HCT116 (cell line): Measurements from ENCODE around the gene DHRS9.

ENCODE experiments used
- CTCF ChIP-seq, 3 experiments: fragments of 200-600 bp in 1 of 3; sonication (generic) in 1 of 3; IDR thresholded peaks in 2 of 3; conservative IDR thresholded peaks in 1 of 3; 2 replicates each; pipeline ENCODE4 v1.5.1; 2012 to 2017; ENCODE audit warnings: low read depth in 2 of 3, low read length in 2 of 3, antibody characterized with exemption in 1 of 3, borderline replicate concordance in 1 of 3, control low read depth in 1 of 3, mild to moderate bottlenecking in 1 of 3, mixed read lengths in 1 of 3, mixed run types in 1 of 3, moderate library complexity in 1 of 3; ENCODE audit not compliant: insufficient read depth in 1 of 3
- EZH2 ChIP-seq: fragments of 200-600 bp; sonication (generic); IDR thresholded peaks from 2 replicates; pipeline ENCODE4 v1.6.1; 2017; ENCODE audit warnings: antibody characterized with exemption, mixed run types
- EZH2phosphoT487 ChIP-seq: fragments of 200-600 bp; IDR thresholded peaks from 2 replicates; pipeline ENCODE4 v1.6.1; 2018; ENCODE audit warnings: antibody characterized with exemption, borderline replicate concordance

GRCh38 chr2:169091256-169091655 lies 21.9 kb downstream of the DHRS9 start:
- TF ChIP-seq CTCF (IDR thresholded peaks at IDR 0.05 in 2 of 3, conservative IDR thresholded peaks at IDR 0.05 in 1 of 3; ENCODE audit: borderline replicate concordance in 1 of 3, insufficient read depth in 1 of 3, low read depth in 2 of 3, low read length in 2 of 3) (no peak), EZH2 (no peak), EZH2phosphoT487 (no peak)
